H1 (cell line): ENCODE results near the gene CCDC71L. TPM values are rescaled to one million over a fixed set of nuclear protein-coding genes. Genes with fewer than 3 reads are reported as not detected.

Experiments
- CTCF ChIA-PET: fragments of 300-600 bp; sonication (Branson Sonifier 250); formaldehyde crosslinking; loops from one replicate; lab custom pipeline; 2021; ENCODE audit not compliant: partially characterized antibody; lab: Charles Lee
- POLR2A ChIA-PET: fragments of 300-600 bp; sonication (Branson Sonifier 250); formaldehyde crosslinking; loops from one replicate; lab custom pipeline; 2021; ENCODE audit warnings: inconsistent platforms; ENCODE audit not compliant: partially characterized antibody; lab: Charles Lee
- DNase-seq, 2 experiments: peaks; one replicate each; pipeline versions ENCODE4 v3.0.0 to v3.0.0-alpha.2; 2010 to 2022; ENCODE audit warnings: low spot score in 2 of 2, low read depth in 1 of 2, mixed read lengths in 1 of 2
- FAIRE-seq: peaks from 2 replicates; lab custom pipeline; 2011; peaks lifted over from hg19 to GRCh38; lab: Jason Lieb, UNC
- H2AFZ ChIP-seq: 2 replicates; pipeline ENCODE4 v1.8.1; 2012; ENCODE audit warnings: low read length, inconsistent platforms
- H2AK5ac ChIP-seq: 2 replicates; pipeline ENCODE4 v1.6.1; 2013; ENCODE audit warnings: low read depth, low read length
- H2BK120ac ChIP-seq: replicated peaks from 2 replicates; pipeline ENCODE3; 2013; ENCODE audit warnings: low read depth, low read length, inconsistent platforms
- H2BK12ac ChIP-seq: 2 replicates; pipeline ENCODE4 v1.6.1; 2013; ENCODE audit warnings: low read depth, low read length
- H2BK15ac ChIP-seq: 2 replicates; pipeline ENCODE4 v1.6.1; 2013; ENCODE audit warnings: low read length
- H2BK20ac ChIP-seq: 2 replicates; pipeline ENCODE4 v1.6.1; 2013; ENCODE audit warnings: low read length
- H2BK5ac ChIP-seq: 2 replicates; pipeline ENCODE4 v1.6.1; 2013; ENCODE audit warnings: low read depth, low read length
- H3K14ac ChIP-seq: 2 replicates; pipeline ENCODE4 v1.6.1; 2013; ENCODE audit warnings: inconsistent platforms; ENCODE audit not compliant: insufficient read length
- H3K18ac ChIP-seq: 2 replicates; pipeline ENCODE4 v1.6.1; 2013; ENCODE audit warnings: low read length; ENCODE audit errors: extremely low read depth
- H3K23ac ChIP-seq: 2 replicates; pipeline ENCODE4 v1.6.1; 2013; ENCODE audit warnings: inconsistent platforms; ENCODE audit not compliant: insufficient read length
- H3K23me2 ChIP-seq: 2 replicates; pipeline ENCODE4 v1.6.1; 2013; ENCODE audit warnings: low read depth, low read length
- H3K27ac ChIP-seq: 2 replicates; pipeline ENCODE4 v1.6.1; 2011; ENCODE audit warnings: low read depth, low read length, inconsistent platforms
- H3K27me3 ChIP-seq, 4 experiments: replicated peaks in 1 of 4; 1 replicate in 1 of 4; 2 replicates in 3 of 4; pipeline versions ENCODE4 v1.6.1 to v1.8.1; 2011 to 2013; ENCODE audit warnings: low read length in 3 of 4, mild to moderate bottlenecking in 3 of 4, inconsistent platforms in 2 of 4, mixed read lengths in 2 of 4, moderate library complexity in 1 of 4; ENCODE audit not compliant: control insufficient read depth in 3 of 4, insufficient read depth in 3 of 4; ENCODE audit errors: extremely low read depth in 1 of 4
- H3K36me3 ChIP-seq, 4 experiments: 2 replicates each; pipeline versions ENCODE4 v1.6.1 to v1.8.1; 2011 to 2013; ENCODE audit warnings: mild to moderate bottlenecking in 4 of 4, low read length in 3 of 4, moderate library complexity in 2 of 4, control low read depth in 1 of 4, inconsistent platforms in 1 of 4; ENCODE audit not compliant: insufficient read depth in 4 of 4, control insufficient read depth in 2 of 4
- H3K4ac ChIP-seq: replicated peaks from 2 replicates; pipeline ENCODE3; 2013; ENCODE audit warnings: low read length, low read depth, mixed read lengths, inconsistent platforms; ENCODE audit not compliant: insufficient read length
- H3K4me1 ChIP-seq, 4 experiments: replicated peaks in 1 of 4; 1 replicate in 1 of 4; 2 replicates in 3 of 4; pipeline versions ENCODE4 v1.6.1 to v1.8.1; 2011 to 2013; ENCODE audit warnings: low read length in 3 of 4, inconsistent platforms in 2 of 4, mixed read lengths in 1 of 4; ENCODE audit not compliant: insufficient read depth in 4 of 4, control insufficient read depth in 3 of 4
- H3K4me2 ChIP-seq, 2 experiments: 2 replicates each; pipeline versions ENCODE4 v1.6.1 to v1.8.1; 2011 to 2013; ENCODE audit warnings: low read depth in 2 of 2, low read length in 2 of 2, control low read depth in 1 of 2, inconsistent platforms in 1 of 2, mild to moderate bottlenecking in 1 of 2; ENCODE audit not compliant: insufficient read depth in 1 of 2
- H3K4me3 ChIP-seq, 4 experiments: fragments of 200-600, 300-600 bp in 1 of 4; sonication (generic), shearing (Covaris generic), sonication (Bioruptor Twin) in 1 of 4; 2 replicates each; pipeline versions ENCODE4 v1.5.1 to v1.8.1; 2011 to 2016; ENCODE audit warnings: low read length in 4 of 4, low read depth in 3 of 4, control low read depth in 2 of 4, inconsistent platforms in 2 of 4, mild to moderate bottlenecking in 2 of 4, mixed read lengths in 1 of 4, moderate library complexity in 1 of 4; ENCODE audit not compliant: insufficient read depth in 2 of 4; ENCODE audit errors: extremely low read depth in 1 of 4
- H3K56ac ChIP-seq: replicated peaks from 2 replicates; pipeline ENCODE3; 2013; ENCODE audit warnings: low read depth, mild to moderate bottlenecking, mixed read lengths, low read length, inconsistent platforms; ENCODE audit not compliant: insufficient read length
- H3K79me1 ChIP-seq: 2 replicates; pipeline ENCODE4 v1.6.1; 2013; ENCODE audit warnings: low read depth, low read length, control low read depth
- H3K79me2 ChIP-seq, 2 experiments: 2 replicates each; pipeline versions ENCODE4 v1.6.1 to v1.8.1; 2012 to 2013; ENCODE audit warnings: low read length in 2 of 2, mild to moderate bottlenecking in 2 of 2, inconsistent platforms in 1 of 2; ENCODE audit not compliant: insufficient read depth in 2 of 2, control insufficient read depth in 1 of 2
- H3K9ac ChIP-seq, 4 experiments: replicated peaks in 1 of 4; 1 replicate in 1 of 4; 2 replicates in 3 of 4; pipeline versions ENCODE4 v1.6.1 to v1.8.1; 2011 to 2013; ENCODE audit warnings: low read depth in 3 of 4, low read length in 3 of 4, control low read depth in 2 of 4, mild to moderate bottlenecking in 2 of 4, moderate library complexity in 2 of 4, inconsistent platforms in 1 of 4; ENCODE audit errors: extremely low read depth in 1 of 4
- H3K9me3 ChIP-seq, 2 experiments: 2 replicates each; pipeline versions ENCODE4 v1.6.1 to v1.8.1; 2012 to 2013; ENCODE audit warnings: mild to moderate bottlenecking in 2 of 2, moderate library complexity in 2 of 2, control low read depth in 1 of 2, inconsistent platforms in 1 of 2, low read depth in 1 of 2, low read length in 1 of 2, mixed read lengths in 1 of 2; ENCODE audit not compliant: insufficient read depth in 2 of 2
- H4K20me1 ChIP-seq, 2 experiments: replicated peaks in 1 of 2; 2 replicates each; pipeline versions ENCODE3 to v1.8.1; 2011 to 2013; ENCODE audit warnings: inconsistent platforms in 2 of 2, low read length in 2 of 2, mild to moderate bottlenecking in 1 of 2; ENCODE audit not compliant: insufficient read depth in 2 of 2, control insufficient read depth in 1 of 2
- H4K5ac ChIP-seq: 2 replicates; pipeline ENCODE4 v1.6.1; 2013; ENCODE audit warnings: low read length, low read depth, mixed read lengths, inconsistent platforms; ENCODE audit not compliant: insufficient read length
- H4K8ac ChIP-seq: 2 replicates; pipeline ENCODE4 v1.8.0; 2013; ENCODE audit warnings: mild to moderate bottlenecking, moderate library complexity, low read length, inconsistent platforms; ENCODE audit not compliant: insufficient read depth; ENCODE audit errors: extremely low read depth
- H4K91ac ChIP-seq: replicated peaks from 2 replicates; pipeline ENCODE3; 2013; ENCODE audit warnings: low read length, mixed read lengths, inconsistent platforms; ENCODE audit not compliant: insufficient read length
- KDM4A ChIP-seq: IDR thresholded peaks from one replicate; pipeline ENCODE4 v1.7.1; 2012; ENCODE audit warnings: low read depth, mild to moderate bottlenecking, moderate library complexity, low read length, inconsistent platforms; ENCODE audit not compliant: severe bottlenecking
- NRF1 ChIP-seq: IDR thresholded peaks from 2 replicates; pipeline ENCODE4 v1.6.1; 2011; ENCODE audit warnings: mild to moderate bottlenecking, low read depth, low read length, improper control_type of control experiment
- SP1 ChIP-seq: IDR thresholded peaks from 2 replicates; pipeline ENCODE4 v1.6.1; 2011; ENCODE audit warnings: low read depth, low read length
- SRF ChIP-seq: IDR thresholded peaks from 2 replicates; pipeline ENCODE4 v1.6.1; 2011; ENCODE audit warnings: mild to moderate bottlenecking, low read depth, low read length, moderate library complexity
- WGBS, 2 experiments: shearing (Covaris generic) in 1 of 2; methylation state at CpG; one replicate each; pipeline versions ENCODE4 v1.1.6 to v1.1.7; 2013 to 2015; ENCODE audit warnings: low lambda C conversion rate in 2 of 2, mixed read lengths in 2 of 2, inconsistent platforms in 1 of 2, low coverage in 1 of 2, missing lambda C conversion rate in 1 of 2; ENCODE audit not compliant: insufficient replicate concordance in 2 of 2, insufficient coverage in 1 of 2, insufficient read length in 1 of 2; ENCODE audit errors: extremely low coverage in 1 of 2, missing lambda C conversion rate in 1 of 2; 5-methylcytosine and 5-hydroxymethylcytosine counted together
- polyA plus RNA-seq, 7 experiments: library from polyadenylated mRNA; depleted of rRNA in 3 of 7; stranded (reverse) in 5 of 7; unstranded in 2 of 7; fragments of >200 nt in 5 of 7; fragments of 200-250 nt in 2 of 7; gene quantifications; 1 replicate in 5 of 7; 2 replicates in 1 of 7; 4 replicates in 1 of 7; pipeline versions ENCODE4 v1.2.1 to v1.2.3, GENCODE V29; 2011 to 2013; ENCODE audit warnings: missing spikeins in 2 of 7, mixed read lengths in 2 of 7
- total RNA-seq: library from RNA; stranded (reverse); fragmentation: NEBNext Ultra II Directional; extraction: Animal tissue kit (Norgen Biotek cat#: 25700); gene quantifications from 2 replicates; pipeline ENCODE4 v1.2.1, GENCODE V29; 2021

The CCDC71L gene
- total and polyA plus RNA-seq, 2 of the 8 experiments (the other 6 are each of a cell fraction or from before 2014, with no cell fraction given) = 12.5 to 16.7 TPM

DNA sequence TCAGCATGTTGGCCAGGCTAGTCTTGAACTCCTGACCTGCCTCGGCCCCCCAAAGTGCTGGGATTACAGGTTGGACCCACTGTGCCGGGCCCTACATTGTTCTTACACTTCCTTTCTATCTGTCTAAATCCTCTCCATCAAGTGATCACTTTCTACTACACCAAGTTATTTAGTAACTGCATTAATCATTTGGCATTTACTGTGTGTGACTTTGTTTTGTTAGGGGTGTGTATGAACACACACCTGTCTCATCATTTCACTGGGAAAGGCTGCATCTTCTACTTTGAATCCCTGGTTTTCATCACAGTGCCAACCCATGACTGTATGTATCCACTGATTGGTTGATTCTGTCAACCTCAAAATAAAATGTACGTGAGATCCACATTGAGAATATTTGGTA lies 23.0 kb upstream of the CCDC71L start:
- H3K4me1 ChIP-seq = no peaks in the 10 kb centered on the region
- H2BK12ac ChIP-seq = no peak overlapping the region
- no peak overlapping the region for H2BK5ac ChIP-seq
- no peaks in the 10 kb centered on the region for H3K9me3 ChIP-seq
- no peak for FAIRE-seq
- H2AK5ac ChIP-seq = no peak overlapping the region
- no peak overlapping the region for H2BK15ac ChIP-seq
- no peak overlapping the region for H2BK120ac ChIP-seq
- no peak overlapping the region for H3K4ac ChIP-seq
- no peak overlapping the region for H4K8ac ChIP-seq
- H3K36me3 ChIP-seq = no peaks in the 10 kb centered on the region
- H3K4me3 ChIP-seq = no peak overlapping the region
- H2BK20ac ChIP-seq = no peak overlapping the region
- no peaks in the 10 kb centered on the region for H3K79me1 ChIP-seq
- POLR2A ChIA-PET = no interaction called here
- TF ChIP-seq SP1 = no peak
- no peak for TF ChIP-seq NRF1
- no peak for TF ChIP-seq SRF
- TF ChIP-seq KDM4A = no peak
- no peaks in the 10 kb centered on the region for H3K23me2 ChIP-seq
- no peak overlapping the region for H4K91ac ChIP-seq
- H4K20me1 ChIP-seq = no peaks in the 10 kb centered on the region
- H3K27me3 ChIP-seq = no peaks in the 10 kb centered on the region
- WGBS, 2 experiments = 96% methylated on average over 3 of the region's 3 CpGs; no CpG with 5 or more reads in 1 of the 2 experiments
- no peak overlapping the region for H3K56ac ChIP-seq
- no peak for DNase-seq
- no peak overlapping the region for H3K18ac ChIP-seq
- CTCF ChIA-PET = no interaction called here
- no peak overlapping the region for H3K14ac ChIP-seq
- H4K5ac ChIP-seq = no peak overlapping the region
- no peak overlapping the region for H3K4me2 ChIP-seq
- no peak overlapping the region for H3K9ac ChIP-seq
- no peak overlapping the region for H3K27ac ChIP-seq
- no peak overlapping the region for H3K23ac ChIP-seq
- H3K79me2 ChIP-seq = no peaks in the 10 kb centered on the region
- H2AFZ ChIP-seq = no peak overlapping the region
